H1 (cell line): ENCODE data around the gene MPC1. TPM values are rescaled to one million over a fixed set of nuclear protein-coding genes. Genes with fewer than 3 reads are reported as not detected.

Experiments used
- BACH1 ChIP-seq: IDR thresholded peaks from 2 replicates; pipeline ENCODE4 v1.6.1; 2012; ENCODE audit warnings: low read length, improper control_type of control experiment
- CEBPB ChIP-seq: IDR thresholded peaks from 2 replicates; pipeline ENCODE4 v1.6.1; 2012; ENCODE audit warnings: low read depth, low read length
- CTCF ChIP-seq, 3 experiments: IDR thresholded peaks; 1 replicate in 2 of 3; 2 replicates in 1 of 3; pipeline versions ENCODE4 v1.5.1 to v1.6.1; 2011; ENCODE audit warnings: low read length in 3 of 3, mild to moderate bottlenecking in 3 of 3, inconsistent platforms in 2 of 3, low read depth in 1 of 3, moderate library complexity in 1 of 3; ENCODE audit not compliant: insufficient read depth in 1 of 3; ENCODE audit errors: control extremely low read depth in 1 of 3
- EGR1 ChIP-seq: IDR thresholded peaks from 2 replicates; pipeline ENCODE4 v1.6.1; 2011; ENCODE audit warnings: low read depth, low read length, borderline replicate concordance
- EP300 ChIP-seq, 2 experiments: IDR thresholded peaks; 1 replicate in 1 of 2; 2 replicates in 1 of 2; pipeline ENCODE4 v1.6.1; 2011 to 2012; ENCODE audit warnings: low read depth in 2 of 2, low read length in 2 of 2, mild to moderate bottlenecking in 2 of 2, borderline replicate concordance in 1 of 2, inconsistent platforms in 1 of 2, moderate library complexity in 1 of 2
- GABPA ChIP-seq: IDR thresholded peaks from 2 replicates; pipeline ENCODE4 v1.6.1; 2011; ENCODE audit warnings: mild to moderate bottlenecking, low read length, moderate library complexity, borderline replicate concordance; ENCODE audit not compliant: insufficient read depth
- JUND ChIP-seq: IDR thresholded peaks from 2 replicates; pipeline ENCODE4 v1.6.1; 2011; ENCODE audit warnings: mild to moderate bottlenecking, improper control_type of control experiment, low read length
- KDM5A ChIP-seq: fragments of 200-600 bp; IDR thresholded peaks from 2 replicates; pipeline ENCODE4 v1.7.1; 2012; ENCODE audit warnings: mild to moderate bottlenecking, low read length, inconsistent platforms, mixed read lengths
- MAX ChIP-seq: IDR thresholded peaks from 2 replicates; pipeline ENCODE4 v1.6.1; 2012; ENCODE audit warnings: inconsistent platforms
- POU5F1 ChIP-seq: IDR thresholded peaks from 2 replicates; pipeline ENCODE4 v1.6.1; 2011; ENCODE audit warnings: low read depth, mild to moderate bottlenecking, low read length, moderate library complexity
- RAD21 ChIP-seq, 2 experiments: IDR thresholded peaks in 1 of 2; conservative IDR thresholded peaks in 1 of 2; 2 replicates each; pipeline ENCODE4 v1.6.1; 2011; ENCODE audit warnings: low read depth in 2 of 2, low read length in 2 of 2, improper control_type of control experiment in 1 of 2, inconsistent platforms in 1 of 2, mild to moderate bottlenecking in 1 of 2, moderate library complexity in 1 of 2
- RFX5 ChIP-seq: IDR thresholded peaks from 2 replicates; pipeline ENCODE4 v1.6.1; 2011; ENCODE audit warnings: low read depth, low read length, improper control_type of control experiment, borderline replicate concordance
- SIN3A ChIP-seq, 2 experiments: IDR thresholded peaks in 1 of 2; conservative IDR thresholded peaks in 1 of 2; 2 replicates each; pipeline ENCODE4 v1.6.1; 2011 to 2012; ENCODE audit warnings: low read length in 2 of 2, improper control_type of control experiment in 1 of 2, low read depth in 1 of 2, mild to moderate bottlenecking in 1 of 2
- SRF ChIP-seq: IDR thresholded peaks from 2 replicates; pipeline ENCODE4 v1.6.1; 2011; ENCODE audit warnings: mild to moderate bottlenecking, low read depth, low read length, moderate library complexity
- ZNF274 ChIP-seq: IDR thresholded peaks from 2 replicates; pipeline ENCODE4 v1.7.0; 2012; ENCODE audit warnings: low read length, borderline replicate concordance; ENCODE audit errors: extremely low read depth
- polyA plus RNA-seq, 7 experiments: library from polyadenylated mRNA; depleted of rRNA in 3 of 7; stranded (reverse) in 5 of 7; unstranded in 2 of 7; fragments of >200 nt in 5 of 7; fragments of 200-250 nt in 2 of 7; gene quantifications; 1 replicate in 5 of 7; 2 replicates in 1 of 7; 4 replicates in 1 of 7; pipeline versions ENCODE4 v1.2.1 to v1.2.3, GENCODE V29; 2011 to 2013; ENCODE audit warnings: missing spikeins in 2 of 7, mixed read lengths in 2 of 7
- total RNA-seq: library from RNA; stranded (reverse); fragmentation: NEBNext Ultra II Directional; extraction: Animal tissue kit (Norgen Biotek cat#: 25700); gene quantifications from 2 replicates; pipeline ENCODE4 v1.2.1, GENCODE V29; 2021
- TF ChIP-seq, protein P1 (sequence below): IDR thresholded peaks from 2 replicates; pipeline ENCODE4 v1.6.1; 2012; ENCODE audit warnings: low read length, inconsistent platforms
- TF ChIP-seq, protein P2 (sequence below): IDR thresholded peaks from 2 replicates; pipeline ENCODE4 v1.6.1; 2011; ENCODE audit warnings: low read depth, mild to moderate bottlenecking, low read length; ENCODE audit not compliant: insufficient read depth

The MPC1 gene
- total and polyA plus RNA-seq, 2 of the 8 experiments (the other 6 are each of a cell fraction or from before 2014, with no cell fraction given), result 10.2 to 12.6 TPM

GRCh38 chr6:166342349-166343149, 40.2 kb downstream of the MPC1 start, which contains the start of gene SFT2D1 (continued):
- TF ChIP-seq, protein P1, sequence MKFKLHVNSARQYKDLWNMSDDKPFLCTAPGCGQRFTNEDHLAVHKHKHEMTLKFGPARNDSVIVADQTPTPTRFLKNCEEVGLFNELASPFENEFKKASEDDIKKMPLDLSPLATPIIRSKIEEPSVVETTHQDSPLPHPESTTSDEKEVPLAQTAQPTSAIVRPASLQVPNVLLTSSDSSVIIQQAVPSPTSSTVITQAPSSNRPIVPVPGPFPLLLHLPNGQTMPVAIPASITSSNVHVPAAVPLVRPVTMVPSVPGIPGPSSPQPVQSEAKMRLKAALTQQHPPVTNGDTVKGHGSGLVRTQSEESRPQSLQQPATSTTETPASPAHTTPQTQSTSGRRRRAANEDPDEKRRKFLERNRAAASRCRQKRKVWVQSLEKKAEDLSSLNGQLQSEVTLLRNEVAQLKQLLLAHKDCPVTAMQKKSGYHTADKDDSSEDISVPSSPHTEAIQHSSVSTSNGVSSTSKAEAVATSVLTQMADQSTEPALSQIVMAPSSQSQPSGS, result no peak
- TF ChIP-seq BACH1, result peak; percentile 41
- no peak for TF ChIP-seq RFX5
- peak; percentile 56; the same call in 1 of the 2 replicates for TF ChIP-seq GABPA
- TF ChIP-seq ZNF274, result no peak
- no peak for TF ChIP-seq SRF
- TF ChIP-seq JUND, result no peak
- TF ChIP-seq KDM5A, result no peak
- peak in 1 of 3 experiments; percentile 7; a peak in 1 of 4 replicates for TF ChIP-seq CTCF (IDR thresholded peaks at IDR 0.05; ENCODE audit: control extremely low read depth in 1 of 3, insufficient read depth in 1 of 3, low read depth in 1 of 3, low read length in 3 of 3)
- TF ChIP-seq CEBPB, result no peak
- TF ChIP-seq EGR1, result no peak
- peak in 1 of 2 experiments; percentile 36; a peak in 1 of 4 replicates for TF ChIP-seq SIN3A (conservative IDR thresholded peaks at IDR 0.05 in 1 of 2, IDR thresholded peaks at IDR 0.05 in 1 of 2; ENCODE audit: low read depth in 1 of 2, low read length in 2 of 2)
- TF ChIP-seq MAX, result 0 out of 2 replicates have a peak, but pooled peaks have one; percentile 11
- no peak for TF ChIP-seq RAD21 (IDR thresholded peaks at IDR 0.05 in 1 of 2, conservative IDR thresholded peaks at IDR 0.05 in 1 of 2; ENCODE audit: low read depth in 2 of 2, low read length in 2 of 2)
- TF ChIP-seq EP300 (IDR thresholded peaks at IDR 0.05; ENCODE audit: borderline replicate concordance in 1 of 2, low read depth in 2 of 2, low read length in 2 of 2), result no peak
- TF ChIP-seq, protein P2, sequence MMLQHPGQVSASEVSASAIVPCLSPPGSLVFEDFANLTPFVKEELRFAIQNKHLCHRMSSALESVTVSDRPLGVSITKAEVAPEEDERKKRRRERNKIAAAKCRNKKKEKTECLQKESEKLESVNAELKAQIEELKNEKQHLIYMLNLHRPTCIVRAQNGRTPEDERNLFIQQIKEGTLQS, result no peak
- TF ChIP-seq POU5F1, result no peak
